Measurements from ENCODE around the gene DCAF6.

The DCAF6 gene

GRCh38 chr1:168098534-168099320, 162.2 kb downstream of the DCAF6 start:
- H3K4me3 ChIP-seq (ENCODE audit: low read length), result no peak overlapping the region
- no peak for TF ChIP-seq CTCF (conservative IDR thresholded peaks at IDR 0.05; ENCODE audit: low read depth, low read length)
- no peak for DNase-seq (ENCODE audit: low read depth)

- no peak for TF ChIP-seq CTCF (conservative IDR thresholded peaks at IDR 0.05; ENCODE audit: low read depth, low read length)
- DNase-seq (ENCODE audit: low read depth), result no peak
- H3K4me3 ChIP-seq (ENCODE audit: low read length), result no peak overlapping the region
Measured at GRCh38 chr1:168099337-168099801, 162.9 kb downstream of the DCAF6 start.

- no peak overlapping the region for H3K4me3 ChIP-seq (ENCODE audit: low read length)
- no peak for TF ChIP-seq CTCF (conservative IDR thresholded peaks at IDR 0.05; ENCODE audit: low read depth, low read length)
- no peak for DNase-seq (ENCODE audit: low read depth)
Measured at GRCh38 chr1:168100315-168101002, 164.0 kb downstream of the DCAF6 start.

GRCh38 chr1:168101336-168101735, 164.9 kb downstream of the DCAF6 start:
- DNase-seq (ENCODE audit: low read depth), result no peak
- H3K4me3 ChIP-seq (ENCODE audit: low read length), result no peak overlapping the region
- TF ChIP-seq CTCF (conservative IDR thresholded peaks at IDR 0.05; ENCODE audit: low read depth, low read length), result no peak

GRCh38 chr1:168102487-168102886, 166.0 kb downstream of the DCAF6 start:
- no peak for DNase-seq (ENCODE audit: low read depth)
- TF ChIP-seq CTCF (conservative IDR thresholded peaks at IDR 0.05; ENCODE audit: low read depth, low read length), result no peak
- no peak overlapping the region for H3K4me3 ChIP-seq (ENCODE audit: low read length)

GRCh38 chr1:168104535-168104934, 168.1 kb downstream of the DCAF6 start:
- DNase-seq (ENCODE audit: low read depth), result no peak
- TF ChIP-seq CTCF (conservative IDR thresholded peaks at IDR 0.05; ENCODE audit: low read depth, low read length), result no peak
- H3K4me3 ChIP-seq (ENCODE audit: low read length), result no peak overlapping the region

GRCh38 chr1:168105846-168106245, 169.4 kb downstream of the DCAF6 start:
- no peak for TF ChIP-seq CTCF (conservative IDR thresholded peaks at IDR 0.05; ENCODE audit: low read depth, low read length)
- no peak for DNase-seq (ENCODE audit: low read depth)
- H3K4me3 ChIP-seq (ENCODE audit: low read length), result no peak overlapping the region
